Stimulated activated CD8-positive, alpha-beta memory T cell treated with anti-CD3 and anti-CD28 coated beads, Interleukin-15, amount 100 ng/mL, for 4 hours (primary cell): ENCODE results near the gene ABCC6.
"Not testable (repeated sequence)": the region's sequence is repeated elsewhere in the genome, so short reads cannot be mapped to it uniquely, and the experiment has no call there.

Source experiments
- DNase-seq, 2 donors: peaks; one replicate each; pipeline ENCODE4 v3.0.0-alpha.2; 2020; ENCODE audit warnings: low read depth in 2 of 2

Gene ABCC6

DNA sequence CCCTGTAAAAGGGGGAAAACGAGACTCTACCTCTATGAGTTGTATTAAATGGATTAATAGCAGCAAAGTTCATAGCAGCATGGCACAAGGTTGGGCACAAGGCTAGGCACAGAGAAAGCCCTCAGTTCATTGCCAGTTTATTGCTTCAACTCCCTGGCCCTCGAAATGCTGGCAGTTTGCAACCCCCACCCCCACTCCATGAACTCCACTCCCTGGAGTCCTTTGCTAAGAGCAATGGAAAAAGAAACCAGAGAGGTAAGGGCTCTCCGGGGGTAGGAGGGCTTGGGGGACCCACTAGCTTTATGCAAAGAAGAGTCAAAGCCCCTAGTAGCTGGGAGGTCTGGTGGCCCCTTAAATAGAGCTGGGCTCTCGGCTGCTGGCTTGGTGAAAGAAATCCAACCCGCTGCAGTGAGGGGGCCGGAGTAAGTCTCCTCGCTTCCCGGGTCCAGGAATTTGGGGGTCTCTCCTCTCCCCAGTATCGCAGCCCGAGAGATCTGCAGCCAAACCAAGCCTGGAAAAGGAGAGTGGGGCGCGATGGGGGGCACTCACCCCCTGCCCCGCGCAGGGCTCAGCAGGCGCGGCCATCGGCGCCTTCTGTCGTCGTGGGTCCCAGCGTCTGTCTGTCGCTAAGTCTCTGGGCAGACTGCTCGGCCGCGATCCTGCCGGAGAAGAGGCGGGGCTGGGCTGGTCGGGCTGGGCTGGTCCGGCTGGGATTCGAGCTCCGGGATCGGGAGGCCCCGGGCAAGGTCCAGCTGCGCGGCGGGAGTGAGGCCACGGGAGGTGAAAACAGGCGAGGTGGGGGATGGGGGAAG, at the start of gene ABCC6:
TSS of gene ABCC6 (minus strand) at position 645 of the 812 bp plus-strand sequence. CDS start at position 585, 60 bp downstream.
- DNase-seq = not testable (repeated sequence)

DNA sequence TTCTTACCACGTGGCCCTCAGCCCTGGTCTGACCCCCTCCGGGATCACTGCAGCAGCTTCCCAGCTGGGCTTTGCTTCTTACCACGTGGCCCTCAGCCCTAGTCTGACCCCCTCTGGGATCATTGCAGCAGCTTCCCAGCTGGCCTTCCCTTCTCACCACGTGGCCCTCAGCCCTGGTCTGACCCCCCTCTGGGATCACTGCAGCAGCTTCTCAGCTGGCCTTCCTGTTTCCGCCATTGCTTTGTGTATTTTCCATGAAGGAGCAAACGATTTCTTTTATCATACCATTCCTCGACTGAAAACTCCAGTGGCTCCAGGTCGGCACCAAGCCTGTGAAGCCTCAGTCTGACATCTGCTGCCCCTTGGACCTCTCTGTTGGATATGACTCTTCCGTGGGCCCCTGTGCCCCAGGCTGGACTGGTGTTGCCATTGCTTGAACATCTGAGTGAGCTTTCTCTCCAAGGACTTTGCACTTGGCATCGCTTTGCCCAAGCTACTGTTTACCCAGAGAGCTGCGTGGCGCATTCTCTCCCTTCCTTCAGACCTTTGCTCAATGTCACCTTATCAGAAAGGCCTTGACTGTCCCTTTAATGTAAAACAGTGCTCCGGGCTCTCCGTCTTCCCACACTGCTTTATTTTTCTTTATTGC, 49.4 kb upstream of the ABCC6 start:
- not testable (repeated sequence) for DNase-seq

DNA sequence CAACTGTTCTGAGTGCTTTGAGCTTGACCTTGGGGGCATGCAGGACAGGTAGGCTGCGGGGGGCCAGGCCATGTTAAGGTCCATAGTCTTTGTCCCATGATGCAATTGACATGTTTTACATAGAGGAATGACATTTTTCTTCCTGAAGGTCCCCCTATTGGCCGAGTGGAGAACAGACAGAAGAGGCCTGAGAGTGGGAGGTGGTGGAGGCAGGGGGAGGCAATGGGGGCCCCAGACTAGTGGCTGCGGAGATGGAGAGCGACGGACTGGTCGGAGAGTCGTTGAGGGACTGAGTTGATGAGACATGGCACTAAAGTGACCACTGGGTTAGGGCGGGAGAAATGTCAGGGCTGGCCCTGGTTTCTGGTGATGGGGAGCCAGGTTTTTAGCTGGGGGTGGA, 48.4 kb upstream of the ABCC6 start:
- not testable (repeated sequence) for DNase-seq

DNA sequence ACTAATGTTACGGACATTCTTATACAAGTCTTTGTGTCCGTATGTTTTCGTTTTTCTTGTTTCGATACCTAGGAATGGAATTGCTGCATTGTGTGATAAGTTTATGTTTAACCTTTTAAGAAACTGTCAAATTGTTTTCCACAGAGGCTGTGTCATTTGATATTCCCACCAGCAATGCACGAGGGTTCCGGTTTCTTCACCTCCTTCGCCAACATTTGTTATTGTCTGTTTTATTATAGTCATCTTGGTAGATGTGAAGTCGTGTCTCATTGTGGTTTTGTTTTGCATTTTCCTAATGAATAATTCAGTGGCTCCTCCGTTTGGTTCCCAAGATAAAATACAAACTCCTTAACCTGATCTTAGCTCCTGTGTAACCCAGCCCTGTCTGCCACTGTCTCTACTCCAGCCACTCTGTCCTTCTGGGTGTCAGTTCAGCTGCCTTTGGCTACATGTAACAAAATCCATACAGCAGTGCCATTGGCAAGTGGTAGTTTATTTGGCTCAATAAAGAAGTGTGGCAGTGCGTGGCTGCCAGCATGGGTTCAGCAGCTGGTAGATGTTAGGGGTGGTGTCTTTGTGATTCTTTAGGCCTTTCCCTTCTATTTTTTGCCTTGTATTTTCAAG, 45.0 kb upstream of the ABCC6 start:
- DNase-seq = not testable (repeated sequence)

- DNase-seq = not testable (repeated sequence)
These were observed 44.4 kb upstream of the ABCC6 start for GRCh38 chr16:16267708-16268107.

GRCh38 chr16:16265044-16265443, 41.8 kb upstream of the ABCC6 start:
- DNase-seq = not testable (repeated sequence)

DNA sequence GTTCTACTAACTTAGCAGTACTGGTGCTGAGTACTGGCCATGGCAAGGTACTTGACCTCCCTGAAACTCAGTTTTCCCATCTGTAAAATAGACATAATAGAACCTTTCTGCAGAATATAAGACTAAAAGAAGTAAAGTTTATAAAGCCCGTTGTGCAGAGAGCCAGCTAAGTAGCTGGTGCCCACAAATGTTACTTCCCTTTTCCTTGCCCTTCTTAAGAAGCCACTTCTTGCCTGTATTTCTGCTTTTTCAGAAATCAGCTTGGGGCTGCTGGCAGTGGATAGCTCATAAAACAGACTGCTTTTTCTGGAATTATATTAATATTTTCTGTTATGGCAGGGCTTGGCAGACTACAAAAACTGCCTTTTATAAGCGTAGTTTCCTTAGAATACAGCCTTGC, 40.7 kb upstream of the ABCC6 start:
- not testable (repeated sequence) for DNase-seq

DNA sequence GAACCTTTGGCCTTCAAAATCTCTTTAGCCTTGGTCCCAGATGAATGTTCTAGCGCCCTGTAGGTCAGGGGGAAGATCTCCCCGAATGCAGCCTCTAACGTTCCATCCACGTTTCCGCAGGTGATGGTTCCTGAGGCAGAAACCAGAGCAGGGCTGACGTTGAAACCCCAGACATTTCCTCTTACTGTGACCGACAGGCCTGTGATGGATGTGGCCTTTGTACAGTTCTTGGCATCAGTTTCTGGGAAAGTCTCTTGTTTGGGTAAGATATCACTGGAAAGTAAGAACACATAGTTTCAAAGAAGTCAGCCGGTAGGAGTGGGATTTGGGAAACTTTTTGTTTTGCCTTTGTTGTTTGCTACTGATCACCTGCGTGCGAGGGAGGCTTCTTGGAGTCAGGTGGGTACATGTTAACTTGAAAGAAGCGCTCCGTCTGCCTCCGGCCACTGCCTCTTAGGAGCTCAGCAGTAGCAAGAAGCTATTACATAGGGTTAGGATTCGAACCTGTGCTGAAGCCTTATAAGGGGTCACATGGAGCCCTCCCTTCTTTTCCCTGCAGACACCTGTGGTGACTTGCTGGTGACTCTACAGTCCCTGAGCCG, 39.8 kb upstream of the ABCC6 start:
- not testable (repeated sequence) for DNase-seq

DNA sequence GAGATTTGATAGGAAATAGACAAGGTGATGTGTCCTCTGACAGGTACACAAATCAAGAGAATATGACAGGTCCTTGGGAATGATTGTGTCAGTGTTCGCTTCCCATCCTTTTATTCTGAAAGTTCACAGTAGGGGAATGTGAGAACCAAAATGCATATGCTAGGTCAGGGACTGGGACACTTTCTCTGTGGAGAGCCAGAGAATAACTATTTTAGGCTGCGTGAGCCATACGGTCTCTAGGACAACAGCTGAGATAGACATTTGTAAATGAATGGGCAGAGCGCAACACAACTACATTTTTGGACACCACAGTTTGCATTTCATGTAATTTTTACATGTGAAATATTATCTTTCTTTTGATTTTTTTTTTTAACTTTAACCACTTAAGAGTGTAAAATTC, 36.7 kb upstream of the ABCC6 start:
- DNase-seq = not testable (repeated sequence)

DNA sequence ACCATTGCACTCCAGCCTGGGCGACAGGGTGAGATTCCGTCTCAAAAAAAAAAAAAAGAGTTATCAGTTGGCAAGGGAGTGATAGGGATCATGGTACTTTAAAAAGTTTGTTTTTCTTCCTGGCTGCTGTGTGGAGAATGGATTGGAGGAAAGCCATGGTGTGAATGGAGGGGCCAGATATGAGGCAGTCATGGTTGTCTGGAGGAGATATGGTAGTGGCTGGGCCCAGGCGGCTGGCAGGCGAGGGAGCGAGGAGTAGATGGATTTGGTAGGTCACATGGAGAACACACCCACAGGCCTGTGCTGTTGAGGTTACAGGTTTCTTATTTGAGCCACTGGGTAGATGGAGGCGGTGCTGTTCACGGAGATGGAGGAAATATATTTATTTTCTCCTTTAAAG, 35.5 kb upstream of the ABCC6 start:
- DNase-seq = not testable (repeated sequence)

- DNase-seq = not testable (repeated sequence)
These were observed 34.1 kb upstream of the ABCC6 start for GRCh38 chr16:16257301-16257923.

DNA sequence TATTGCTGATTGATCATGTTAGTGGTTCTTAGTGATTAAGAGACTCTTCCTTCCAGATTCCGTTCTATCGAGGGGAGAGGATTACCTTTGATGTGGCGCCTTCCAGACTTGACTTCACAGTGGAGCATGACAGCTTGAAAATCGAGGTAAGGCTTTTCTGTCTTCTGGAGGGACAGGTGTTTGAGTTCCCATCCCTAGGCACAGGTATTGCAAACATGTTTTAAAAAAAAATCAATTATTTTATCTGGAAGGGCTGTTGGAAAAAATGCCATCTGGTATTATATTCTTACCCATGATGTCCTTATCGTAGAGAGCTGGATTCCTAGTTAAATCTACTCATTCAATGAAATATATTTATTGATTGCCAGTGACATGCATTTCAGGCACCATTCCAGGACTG, 29.1 kb upstream of the ABCC6 start:
- not testable (repeated sequence) for DNase-seq

DNA sequence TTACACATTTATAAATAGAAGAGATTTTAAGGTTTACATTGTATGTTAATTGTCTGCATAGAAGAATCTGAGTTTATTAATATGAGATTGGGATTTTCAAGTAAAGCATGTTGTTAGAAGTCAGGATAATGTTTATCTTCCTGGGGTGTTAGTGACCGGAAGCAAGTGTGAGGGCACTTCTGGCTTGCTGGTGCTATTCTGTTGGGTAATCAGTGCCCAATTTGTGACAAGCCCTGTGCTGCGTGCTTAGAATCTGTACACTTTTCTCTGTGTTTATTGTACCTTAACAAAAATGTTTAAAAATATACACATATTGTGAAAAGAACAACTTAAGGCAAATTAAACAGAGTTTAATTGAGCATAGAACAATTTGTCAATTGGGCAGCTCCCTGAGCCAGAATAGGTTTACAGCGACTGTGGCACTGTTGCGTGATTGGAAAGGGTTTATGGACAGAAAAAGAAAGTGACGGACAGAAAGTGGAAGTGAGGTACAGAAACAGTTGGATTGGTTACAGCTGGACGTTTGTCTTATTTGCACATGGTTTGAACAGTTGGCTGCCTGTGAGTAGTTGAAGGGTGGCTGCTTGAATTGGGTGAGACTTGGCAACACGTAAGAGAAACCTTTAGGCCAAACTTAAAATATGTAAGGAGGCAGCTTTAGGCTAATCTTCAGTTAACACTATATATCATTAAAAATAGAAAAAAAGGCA, 26.5 kb upstream of the ABCC6 start:
- not testable (repeated sequence) for DNase-seq

GRCh38 chr16:16247439-16247838, 24.1 kb upstream of the ABCC6 start:
- DNase-seq = not testable (repeated sequence)

DNA sequence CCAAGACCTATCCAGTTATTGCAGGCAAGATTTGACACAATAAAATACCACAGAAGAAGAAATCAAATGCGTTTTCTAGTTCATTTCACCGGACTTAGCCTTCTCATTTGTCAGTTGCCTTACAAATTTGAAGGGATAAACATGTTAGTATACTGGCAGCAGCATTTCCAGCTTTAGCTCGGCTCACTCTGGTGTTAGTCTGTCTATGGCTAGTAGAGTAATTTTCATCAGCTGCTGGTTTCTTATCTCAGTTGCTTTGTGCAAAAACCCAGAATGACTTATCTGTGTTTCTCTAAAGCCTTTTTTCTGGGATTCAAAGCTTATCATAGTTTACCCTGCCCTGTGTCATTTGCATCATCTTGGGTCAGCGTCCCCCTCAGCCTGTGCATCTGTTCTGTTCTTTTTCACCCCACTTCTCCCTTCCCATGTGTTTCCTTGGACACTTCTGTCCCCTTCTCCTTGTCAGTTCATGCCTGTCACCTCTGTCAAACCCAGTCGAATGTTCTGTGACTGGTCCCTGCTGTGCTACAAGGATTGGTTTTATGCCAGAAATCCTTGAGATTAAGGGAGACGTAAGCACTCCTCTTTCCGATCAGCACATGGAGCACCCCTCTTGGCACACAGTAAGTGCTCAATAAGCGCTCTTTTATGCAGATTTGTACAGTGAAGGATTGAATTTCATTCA, 23.4 kb upstream of the ABCC6 start:
- DNase-seq = not testable (repeated sequence)

DNA sequence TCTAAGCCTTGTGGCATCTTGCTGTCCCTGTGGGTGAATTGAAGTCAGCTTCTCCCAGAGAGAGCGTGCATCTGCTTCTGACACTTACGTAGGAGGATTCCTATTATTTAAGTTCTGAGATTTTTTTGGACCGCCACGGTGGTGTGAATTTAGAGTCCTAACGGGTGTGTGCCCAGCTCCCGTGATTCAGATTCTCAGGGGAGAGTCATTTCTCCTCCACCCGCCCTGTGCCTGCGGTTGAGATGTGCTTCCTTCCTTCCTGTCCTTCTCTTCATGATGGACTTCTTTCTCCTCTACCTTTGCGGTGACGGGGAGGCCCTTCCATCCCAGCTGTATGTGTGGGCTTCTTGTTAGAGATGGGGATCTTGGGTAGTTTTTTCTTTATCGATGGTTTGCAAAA, 20.6 kb upstream of the ABCC6 start:
- not testable (repeated sequence) for DNase-seq

DNA sequence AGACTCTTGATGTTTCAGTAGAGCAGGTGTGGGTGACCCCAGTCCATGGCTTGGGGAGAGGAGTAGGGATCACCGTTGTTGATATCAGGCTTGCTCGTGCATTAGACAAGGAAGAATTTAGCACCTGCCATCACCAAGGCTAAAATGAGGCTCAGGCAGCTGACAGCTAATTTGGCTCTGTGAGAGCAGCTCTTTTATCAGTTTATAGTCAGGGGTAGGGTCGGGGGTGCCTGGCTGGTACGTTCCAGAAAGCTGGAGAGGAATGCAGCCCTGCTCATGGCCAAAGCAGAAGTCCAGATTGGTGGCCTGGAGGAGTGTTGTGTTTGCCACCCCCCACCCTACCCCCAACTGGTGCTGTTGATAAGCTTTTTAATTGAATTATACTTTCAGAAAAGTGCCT, 17.4 kb upstream of the ABCC6 start:
- not testable (repeated sequence) for DNase-seq

- DNase-seq = not testable (repeated sequence)
These were observed 14.4 kb upstream of the ABCC6 start for GRCh38 chr16:16237738-16238137.

DNA sequence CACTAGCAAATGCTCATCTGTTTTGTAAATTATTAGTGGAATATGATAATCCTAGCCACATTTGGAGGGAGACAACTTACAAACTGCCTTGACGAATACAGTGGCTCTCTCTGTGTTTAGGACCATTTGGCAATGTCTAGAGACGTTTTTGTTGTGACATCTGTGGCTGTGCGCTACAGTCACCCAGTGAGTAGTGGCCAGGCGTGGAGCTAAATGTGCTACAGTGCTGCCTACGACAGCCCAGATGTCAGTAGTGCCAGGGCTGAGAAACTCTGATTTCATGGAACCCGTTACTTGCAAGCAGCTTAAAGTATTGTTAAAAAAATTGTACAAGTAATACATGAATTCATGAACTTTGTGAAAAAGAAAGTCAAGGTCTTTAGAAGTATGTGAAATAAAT, 13.8 kb upstream of the ABCC6 start:
- not testable (repeated sequence) for DNase-seq

DNA sequence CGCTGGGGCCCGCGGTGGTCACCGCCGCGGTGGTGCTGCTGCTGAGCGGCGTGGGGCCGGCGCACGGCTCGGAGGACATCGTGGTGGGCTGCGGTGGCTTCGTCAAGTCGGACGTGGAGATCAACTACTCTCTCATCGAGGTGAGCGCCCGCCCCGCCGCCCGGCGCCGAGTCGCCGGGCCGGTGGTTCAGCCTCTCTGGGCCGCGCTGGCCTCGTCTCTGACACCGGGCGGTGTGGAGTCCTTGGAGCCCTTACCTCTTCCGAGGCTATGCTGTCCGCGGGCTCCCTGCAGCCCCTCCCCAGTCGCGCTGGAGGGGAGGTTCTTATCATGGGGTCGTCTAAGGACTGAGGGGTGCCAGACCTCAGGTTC, 9.4 kb upstream of the ABCC6 start:
- DNase-seq = not testable (repeated sequence)
